Measurements from ENCODE around the gene LMTK3.

The LMTK3 gene

DNA sequence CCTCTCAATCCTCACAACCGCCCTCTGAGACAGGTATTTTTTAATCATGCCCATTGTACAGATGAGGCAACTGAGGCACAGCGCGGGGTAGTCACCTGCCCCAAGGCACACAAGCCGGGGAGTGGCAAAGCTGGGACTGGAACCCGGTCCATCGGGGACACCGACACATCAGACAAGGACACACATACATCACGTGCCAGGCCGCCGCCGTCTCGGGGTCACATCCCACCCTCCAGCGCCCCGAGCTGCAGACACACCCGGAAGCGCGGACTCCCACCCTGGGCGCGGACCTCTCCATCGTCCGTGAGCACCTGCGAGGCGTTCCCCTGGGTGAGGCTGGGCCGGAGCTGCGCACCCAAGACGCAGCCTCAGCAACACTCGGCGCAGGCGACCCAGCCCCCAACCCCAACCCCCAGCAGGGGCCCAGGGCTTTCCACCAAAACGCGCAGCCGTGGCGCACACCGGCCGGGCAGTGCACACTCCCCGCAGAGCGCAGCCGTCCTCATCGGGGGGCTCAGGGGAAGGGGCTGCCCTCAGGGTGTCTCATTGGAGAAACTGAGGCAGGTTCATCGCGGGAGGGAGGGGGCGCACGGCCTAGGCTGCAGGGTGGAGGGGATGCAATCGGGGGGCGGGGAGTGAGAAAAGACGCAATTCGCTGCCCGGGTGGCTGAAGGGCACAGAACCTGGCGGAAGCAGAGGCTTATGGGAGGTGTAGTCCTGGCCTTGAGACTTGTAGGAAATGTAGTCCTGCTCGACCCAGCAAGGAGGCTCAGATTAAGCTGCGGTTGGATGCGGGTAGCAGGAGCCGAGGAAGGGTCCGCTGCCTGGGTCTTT is 1.9 kb upstream of the LMTK3 start:
- Histone ChIP-seq H3K27me3 (ENCODE audit: control insufficient read depth in 1 of 2, insufficient read depth in 1 of 2, low read length in 2 of 2) (peaks cover 46 to 47% of the 10 kb centered on the region in 2 experiments), H2BK15ac (ENCODE audit: low read depth, poor library complexity, severe bottlenecking) (peak overlapping the region; percentile 77), H3K36me3 (ENCODE audit: control insufficient read depth in 1 of 2, insufficient read depth in 2 of 2, low read depth in 1 of 2, low read length in 2 of 2) (no peaks in the 10 kb centered on the region), H3K18ac (ENCODE audit: low read depth in 1 of 2, low read length in 2 of 2) (peak overlapping the region; percentile 30 to 88), H3K4me1 (ENCODE audit: control insufficient read depth, insufficient read depth, low read depth, low read length) (peaks cover 11% of the 10 kb centered on the region), H3K9ac (ENCODE audit: low read length) (no peak overlapping the region), H3K4me3 (ENCODE audit: insufficient read depth in 1 of 2, low read depth in 1 of 2, low read length in 2 of 2) (peak overlapping the region; percentile 67 to 70), H2BK120ac (ENCODE audit: low read depth, low read length) (peak overlapping the region; percentile 57), H3K27ac (ENCODE audit: low read length, poor library complexity, severe bottlenecking) (no peak overlapping the region), H3K14ac (ENCODE audit: low read length in 2 of 2) (peak overlapping the region in 1 of 2 experiments; percentile 5), H4K8ac (ENCODE audit: low read length) (peak overlapping the region; percentile 94), H2BK12ac (ENCODE audit: low read length in 2 of 2) (no peak overlapping the region), H3K23ac (ENCODE audit: low read length in 2 of 2) (no peak overlapping the region), H3K79me1 (replicated peaks; ENCODE audit: low read length, poor library complexity, severe bottlenecking) (no peaks in the 10 kb centered on the region), H3K4me2 (ENCODE audit: low read length, poor library complexity, severe bottlenecking) (peak overlapping the region; percentile 98), H3K9me3 (ENCODE audit: control insufficient read depth, low read length) (no peaks in the 10 kb centered on the region), H4K91ac (ENCODE audit: low read length) (peak overlapping the region; percentile 70), H2BK5ac (ENCODE audit: low read depth, low read length, poor library complexity, severe bottlenecking) (no peak overlapping the region), H3K4ac (ENCODE audit: low read depth in 1 of 2, low read length in 2 of 2) (peak overlapping the region in 1 of 2 experiments; percentile 74), H2AFZ (ENCODE audit: low read depth, low read length) (peak overlapping the region; percentile 91), H2AK5ac (ENCODE audit: low read length, severe bottlenecking) (no peak overlapping the region)
- WGBS: 6% methylated on average over 54 of the region's 54 CpGs
- peak; percentile 71 for DNase-seq

DNA sequence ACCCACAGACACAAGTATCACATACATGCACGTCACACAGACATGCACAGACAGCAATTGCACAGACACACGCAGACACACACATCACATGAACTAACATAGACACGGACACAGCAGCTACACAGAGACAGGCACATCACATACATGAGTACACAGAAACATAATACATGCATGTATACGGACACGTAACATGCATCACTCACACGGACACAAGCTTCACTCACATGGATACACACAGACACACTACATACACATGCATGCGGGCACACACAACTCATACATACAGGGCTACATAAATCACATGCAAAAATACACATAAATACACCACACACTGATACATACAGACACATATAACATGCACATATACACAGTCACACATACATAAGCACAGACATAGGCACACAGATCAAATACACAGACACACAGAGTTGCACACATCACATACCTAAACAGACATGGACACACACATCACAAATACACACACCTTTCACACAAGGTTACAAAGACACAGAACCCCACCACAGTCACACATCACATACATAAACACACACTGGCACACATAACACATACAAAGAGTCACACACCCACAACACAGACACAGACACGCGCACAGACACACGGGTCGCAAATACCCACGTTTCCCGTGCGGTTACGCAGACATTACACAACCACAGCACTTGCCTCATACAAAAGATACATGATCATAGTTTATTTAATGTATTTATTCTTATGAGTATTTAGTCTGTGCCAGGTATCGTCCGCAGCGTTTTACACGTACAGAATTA is 1.1 kb upstream of the LMTK3 start:
- Histone ChIP-seq H2BK5ac (ENCODE audit: low read depth, low read length, poor library complexity, severe bottlenecking) (no peak overlapping the region), H3K27me3 (ENCODE audit: control insufficient read depth in 1 of 2, insufficient read depth in 1 of 2, low read length in 2 of 2) (peaks cover 45 to 48% of the 10 kb centered on the region in 2 experiments), H2AFZ (ENCODE audit: low read depth, low read length) (no peak overlapping the region), H3K4me2 (ENCODE audit: low read length, poor library complexity, severe bottlenecking) (no peak overlapping the region), H3K14ac (ENCODE audit: low read length in 2 of 2) (no peak overlapping the region), H4K8ac (ENCODE audit: low read length) (no peak overlapping the region), H3K23ac (ENCODE audit: low read length in 2 of 2) (no peak overlapping the region), H2BK120ac (ENCODE audit: low read depth, low read length) (no peak overlapping the region), H3K79me1 (replicated peaks; ENCODE audit: low read length, poor library complexity, severe bottlenecking) (no peaks in the 10 kb centered on the region), H3K4ac (ENCODE audit: low read depth in 1 of 2, low read length in 2 of 2) (no peak overlapping the region), H3K4me1 (ENCODE audit: control insufficient read depth, insufficient read depth, low read depth, low read length) (peaks cover 9% of the 10 kb centered on the region), H2AK5ac (ENCODE audit: low read length, severe bottlenecking) (no peak overlapping the region), H3K27ac (ENCODE audit: low read length, poor library complexity, severe bottlenecking) (no peak overlapping the region), H3K9me3 (ENCODE audit: control insufficient read depth, low read length) (no peaks in the 10 kb centered on the region), H2BK12ac (ENCODE audit: low read length in 2 of 2) (no peak overlapping the region), H2BK15ac (ENCODE audit: low read depth, poor library complexity, severe bottlenecking) (no peak overlapping the region), H3K9ac (ENCODE audit: low read length) (no peak overlapping the region), H3K36me3 (ENCODE audit: control insufficient read depth in 1 of 2, insufficient read depth in 2 of 2, low read depth in 1 of 2, low read length in 2 of 2) (no peaks in the 10 kb centered on the region), H3K18ac (ENCODE audit: low read depth in 1 of 2, low read length in 2 of 2) (no peak overlapping the region), H4K91ac (ENCODE audit: low read length) (no peak overlapping the region), H3K4me3 (ENCODE audit: insufficient read depth in 1 of 2, low read depth in 1 of 2, low read length in 2 of 2) (no peak overlapping the region)
- 57% methylated on average over 13 of the region's 19 CpGs for WGBS
- no peak for DNase-seq

DNA sequence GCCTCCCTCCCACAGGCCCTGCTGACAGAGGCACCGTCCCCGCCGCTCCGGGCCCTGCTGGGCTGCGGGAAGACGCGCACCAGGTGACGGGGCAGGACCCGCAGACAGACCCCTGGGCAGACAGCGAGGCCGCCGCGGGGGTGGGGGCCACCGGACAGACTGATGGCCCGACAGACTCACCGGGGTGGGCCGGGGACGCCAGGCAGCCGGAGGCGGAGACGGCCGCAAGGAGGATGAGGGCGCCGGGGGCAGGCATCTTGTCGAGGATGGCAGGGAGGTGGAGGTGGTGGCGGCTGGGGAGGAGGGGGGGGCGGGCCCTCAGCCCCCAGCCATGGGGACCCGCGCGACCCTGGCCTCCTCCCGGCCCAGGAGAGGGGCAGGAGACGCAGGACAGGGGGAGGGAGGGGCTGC is 309 bp downstream of the LMTK3 start:
- peaks cover 9% of the 10 kb centered on the region for H3K4me1 ChIP-seq (ENCODE audit: control insufficient read depth, insufficient read depth, low read depth, low read length)
- H3K14ac ChIP-seq (ENCODE audit: low read length in 2 of 2): no peak overlapping the region
- H3K27ac ChIP-seq (ENCODE audit: low read length, poor library complexity, severe bottlenecking): no peak overlapping the region
- no peaks in the 10 kb centered on the region for H3K36me3 ChIP-seq (ENCODE audit: control insufficient read depth in 1 of 2, insufficient read depth in 2 of 2, low read depth in 1 of 2, low read length in 2 of 2)
- no peak overlapping the region for H3K4ac ChIP-seq (ENCODE audit: low read depth in 1 of 2, low read length in 2 of 2)
- no peak overlapping the region for H2AK5ac ChIP-seq (ENCODE audit: low read length, severe bottlenecking)
- no peak overlapping the region for H2BK12ac ChIP-seq (ENCODE audit: low read length in 2 of 2)
- H4K8ac ChIP-seq (ENCODE audit: low read length): no peak overlapping the region
- H3K9ac ChIP-seq (ENCODE audit: low read length): no peak overlapping the region
- no peak overlapping the region for H3K18ac ChIP-seq (ENCODE audit: low read depth in 1 of 2, low read length in 2 of 2)
- no peak overlapping the region for H3K23ac ChIP-seq (ENCODE audit: low read length in 2 of 2)
- H3K4me3 ChIP-seq (ENCODE audit: insufficient read depth in 1 of 2, low read depth in 1 of 2, low read length in 2 of 2): peak overlapping the region in 1 of 2 experiments; percentile 15
- H3K4me2 ChIP-seq (ENCODE audit: low read length, poor library complexity, severe bottlenecking): peak overlapping the region; percentile 16
- peaks cover 41 to 49% of the 10 kb centered on the region in 2 experiments for H3K27me3 ChIP-seq (ENCODE audit: control insufficient read depth in 1 of 2, insufficient read depth in 1 of 2, low read length in 2 of 2)
- no peak overlapping the region for H2BK5ac ChIP-seq (ENCODE audit: low read depth, low read length, poor library complexity, severe bottlenecking)
- no peak overlapping the region for H2BK120ac ChIP-seq (ENCODE audit: low read depth, low read length)
- H4K91ac ChIP-seq (ENCODE audit: low read length): no peak overlapping the region
- no peaks in the 10 kb centered on the region for H3K79me1 ChIP-seq (replicated peaks; ENCODE audit: low read length, poor library complexity, severe bottlenecking)
- peak overlapping the region; percentile 31 for H2BK15ac ChIP-seq (ENCODE audit: low read depth, poor library complexity, severe bottlenecking)
- 5% methylated on average over 21 of the region's 32 CpGs for WGBS
- no peak for DNase-seq
- no peaks in the 10 kb centered on the region for H3K9me3 ChIP-seq (ENCODE audit: control insufficient read depth, low read length)
- no peak overlapping the region for H2AFZ ChIP-seq (ENCODE audit: low read depth, low read length)

All from mesenchymal stem cell (in vitro differentiated cells and primary cell).